Hematopoietic multipotent progenitor cell treated with erythropoietin and hydrocortisone succinate and interleukin-3 and kit ligand, for 6 days (in vitro differentiated cells): ENCODE data around the gene ELOVL6.
"Not testable (repeated sequence)": the region's sequence is repeated elsewhere in the genome, so short reads cannot be mapped to it uniquely, and the experiment has no call there.

Experiments used
- DNase-seq: peaks from one replicate; pipeline ENCODE4 v3.0.0-alpha.2; 2015

The ELOVL6 gene, protein sequence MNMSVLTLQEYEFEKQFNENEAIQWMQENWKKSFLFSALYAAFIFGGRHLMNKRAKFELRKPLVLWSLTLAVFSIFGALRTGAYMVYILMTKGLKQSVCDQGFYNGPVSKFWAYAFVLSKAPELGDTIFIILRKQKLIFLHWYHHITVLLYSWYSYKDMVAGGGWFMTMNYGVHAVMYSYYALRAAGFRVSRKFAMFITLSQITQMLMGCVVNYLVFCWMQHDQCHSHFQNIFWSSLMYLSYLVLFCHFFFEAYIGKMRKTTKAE

DNA sequence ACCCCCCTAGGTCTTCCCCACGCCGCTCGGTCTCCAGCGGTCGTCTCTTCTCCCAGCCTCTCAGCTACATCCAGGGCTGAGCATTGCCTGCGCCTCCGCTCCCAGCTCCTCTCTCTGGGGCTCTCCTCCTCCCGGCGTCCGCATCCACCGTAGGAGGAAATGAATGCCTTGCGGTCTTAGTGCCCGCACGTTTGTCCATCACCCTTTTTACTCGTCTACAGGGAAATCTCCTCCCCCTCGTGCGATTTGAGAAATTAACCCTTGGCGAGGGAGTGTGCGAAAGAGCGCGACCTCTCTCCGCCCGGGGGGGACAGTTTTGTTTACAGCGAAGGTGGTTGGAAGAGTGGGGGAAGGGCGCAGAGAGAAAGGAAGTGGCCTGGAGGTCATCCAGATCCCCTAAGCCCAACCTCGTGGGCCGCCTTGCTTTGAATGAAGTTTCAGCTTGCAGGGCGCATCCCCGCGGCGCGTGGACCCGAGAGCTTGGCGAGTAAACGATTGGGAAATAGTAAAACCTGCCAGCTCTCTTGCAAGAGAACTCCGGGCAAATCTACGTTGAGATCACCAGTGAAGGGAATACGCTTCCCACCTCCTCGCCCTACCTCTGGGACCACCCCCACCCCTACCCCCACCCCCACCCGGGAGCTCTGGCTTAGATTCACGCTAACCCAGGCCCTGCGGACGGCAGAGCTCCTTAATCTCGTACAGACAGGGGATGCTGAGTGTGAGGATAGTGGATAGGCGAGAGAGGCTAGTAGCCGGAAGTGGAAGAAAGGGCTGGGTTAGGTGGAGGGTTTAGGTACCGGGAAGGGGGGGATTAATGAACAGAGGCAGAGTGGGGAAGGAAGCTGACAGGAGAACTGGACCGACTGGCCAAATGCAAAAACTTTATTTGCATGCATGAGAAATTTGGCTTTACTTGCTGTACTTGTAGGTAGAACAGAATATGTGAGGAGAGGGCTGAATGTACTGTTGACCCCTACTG, at the start of gene ELOVL6:
TSS of gene ELOVL6 (minus strand) at position 181 of the 982 bp plus-strand sequence. CDS start 280 bp downstream, outside the sequence.
- DNase-seq = peak; percentile 93

DNA sequence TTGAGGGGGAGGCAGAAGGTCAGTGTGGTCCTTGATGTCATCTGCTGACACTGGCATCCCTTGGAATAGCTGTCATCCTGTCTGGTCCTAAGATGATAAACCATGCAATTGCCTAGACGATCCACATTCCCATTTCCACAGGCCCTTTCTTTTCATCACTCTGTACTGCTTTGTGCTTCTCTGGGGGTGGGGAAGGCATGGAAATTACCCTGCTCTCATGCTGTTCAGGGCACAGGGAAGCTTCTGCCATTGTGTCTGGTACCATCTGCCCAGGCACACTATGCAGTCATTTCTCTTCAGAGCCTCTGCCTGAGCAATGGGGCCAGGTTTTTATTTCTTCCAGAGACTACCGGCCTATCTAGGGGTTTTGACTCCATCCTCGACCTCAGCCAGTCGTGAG, 49.7 kb upstream of the ELOVL6 start:
- no peak for DNase-seq

DNA sequence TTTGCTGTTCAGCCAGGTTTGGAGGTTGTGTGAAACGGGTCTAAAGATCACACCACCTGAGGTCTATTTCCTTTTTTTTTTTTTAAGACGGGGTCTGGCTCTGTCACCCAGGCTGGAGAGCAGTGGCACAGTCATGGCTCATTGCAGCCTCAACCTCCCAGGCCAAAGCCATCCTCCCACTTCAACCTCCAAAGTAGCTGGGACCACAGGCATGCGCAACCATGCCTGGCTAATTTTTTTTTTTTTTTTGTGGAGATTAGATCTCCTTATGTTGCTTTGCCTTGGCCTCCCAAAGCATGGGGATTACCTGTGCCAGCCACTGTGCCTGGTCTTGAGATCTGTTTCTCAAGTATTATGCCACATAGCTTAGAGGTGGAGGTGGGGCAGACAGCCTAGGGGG, 49.2 kb upstream of the ELOVL6 start:
- no peak for DNase-seq

DNA sequence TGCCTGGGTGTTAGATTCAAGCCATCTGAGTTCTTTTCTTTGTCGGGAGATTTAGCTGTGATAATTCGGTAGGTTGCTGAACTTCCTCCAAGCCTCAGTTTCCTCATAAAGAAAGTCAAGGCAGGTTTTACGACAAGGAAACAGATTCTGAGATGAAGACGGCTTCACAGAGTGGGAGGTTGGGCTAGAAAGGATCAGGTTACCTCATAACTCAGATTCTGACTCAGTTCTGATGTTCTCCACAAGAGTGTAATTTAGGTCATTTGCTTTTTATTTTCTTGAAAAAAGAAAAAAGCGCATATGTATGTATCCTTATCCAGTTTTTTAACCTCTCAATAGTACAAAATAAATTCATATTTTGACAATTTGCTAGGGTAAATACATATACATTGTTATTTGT, 47.2 kb upstream of the ELOVL6 start:
- DNase-seq = no peak

DNA sequence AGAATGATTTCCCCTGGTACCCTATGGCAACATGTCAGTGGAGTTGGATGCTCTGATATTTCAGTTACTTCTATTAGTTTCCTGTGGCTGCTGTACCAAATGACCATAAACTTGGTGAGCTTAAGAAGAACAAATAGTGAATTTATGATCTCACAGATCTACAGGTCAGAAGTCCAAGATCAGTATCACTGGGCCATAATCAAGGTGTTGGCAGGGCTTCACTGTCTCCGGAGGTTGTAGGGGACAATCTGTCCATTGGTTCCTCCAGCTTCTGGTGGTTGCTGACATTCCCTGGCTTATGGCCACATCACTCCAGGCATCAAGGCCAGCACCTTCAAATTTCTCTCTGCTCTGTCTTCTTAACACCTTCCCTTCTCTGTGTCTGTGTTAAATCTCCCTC, 37.9 kb upstream of the ELOVL6 start:
- DNase-seq = no peak

DNA sequence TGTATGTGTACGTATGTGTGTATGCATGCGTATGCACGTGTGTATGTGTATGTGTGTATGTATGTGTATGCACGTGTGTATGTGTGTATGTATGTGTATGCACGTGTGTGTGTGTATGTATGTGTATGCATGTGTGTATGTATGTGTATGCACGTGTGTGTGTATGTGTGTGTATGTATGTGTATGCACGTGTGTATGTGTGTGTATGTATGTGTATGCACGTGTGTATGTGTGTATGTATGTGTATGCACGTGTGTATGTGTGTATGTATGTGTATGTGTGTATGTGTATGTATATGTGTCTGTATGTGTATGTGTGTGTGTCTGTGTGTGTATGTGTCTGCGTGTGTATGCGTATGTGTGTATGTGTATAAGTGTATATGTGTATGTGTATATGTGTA, 35.2 kb upstream of the ELOVL6 start:
- DNase-seq = not testable (repeated sequence)

DNA sequence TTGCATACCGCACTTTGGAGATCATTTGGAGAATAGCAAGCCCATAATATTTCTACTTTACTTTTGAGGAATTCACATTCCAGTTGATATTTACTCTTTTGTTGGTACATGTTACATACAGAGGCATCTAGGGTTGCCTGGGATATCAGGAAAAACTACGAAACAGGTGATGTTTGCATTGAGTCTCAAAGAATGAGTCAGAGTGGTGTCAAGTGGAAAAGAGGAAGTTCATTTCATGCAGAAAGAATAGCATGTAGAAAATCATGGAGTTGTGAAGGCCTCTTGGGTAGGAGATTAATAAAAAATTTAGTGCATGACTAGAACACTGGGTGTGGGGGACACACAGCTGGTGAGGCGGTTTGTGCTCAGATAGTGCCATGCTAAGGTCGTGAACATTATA, 33.5 kb upstream of the ELOVL6 start:
- DNase-seq = no peak

DNA sequence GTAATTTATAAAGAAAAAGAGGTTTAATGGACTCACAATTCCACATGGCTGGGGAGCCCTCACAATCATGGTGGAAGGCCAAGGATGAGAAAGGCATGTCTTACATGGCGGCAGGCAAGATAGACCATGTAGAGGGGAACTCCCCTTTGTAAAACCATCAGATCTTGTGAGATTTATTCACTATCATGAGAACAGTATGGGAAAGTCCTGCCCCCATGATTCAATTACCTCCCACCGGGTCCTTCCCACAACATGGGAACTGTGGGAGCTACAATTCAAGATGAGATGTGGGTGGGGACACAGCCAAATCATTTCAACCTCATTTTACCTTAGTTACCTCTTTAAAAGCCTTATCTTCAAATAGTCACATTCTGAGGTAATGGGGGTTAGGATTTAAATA, 30.9 kb upstream of the ELOVL6 start:
- DNase-seq = no peak

DNA sequence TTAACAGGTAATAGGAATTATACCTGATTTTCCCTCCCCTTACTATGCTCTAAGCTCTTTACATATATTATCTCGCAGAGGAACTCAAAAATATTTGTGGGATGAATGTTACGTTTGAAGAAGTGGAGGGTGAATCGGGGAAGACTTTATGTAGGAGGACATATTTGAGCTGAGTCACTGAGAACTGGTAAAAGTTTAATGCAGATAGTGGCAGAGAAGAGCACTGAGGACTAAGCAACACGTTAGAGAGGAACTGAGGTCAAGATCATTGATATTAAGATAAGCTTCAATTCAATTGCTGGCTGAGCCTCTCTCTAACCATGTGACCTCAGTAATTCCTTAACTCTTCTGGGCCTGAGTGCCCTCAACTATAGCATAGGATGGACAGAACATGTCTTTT, 26.4 kb upstream of the ELOVL6 start:
- peak; percentile 83 for DNase-seq

DNA sequence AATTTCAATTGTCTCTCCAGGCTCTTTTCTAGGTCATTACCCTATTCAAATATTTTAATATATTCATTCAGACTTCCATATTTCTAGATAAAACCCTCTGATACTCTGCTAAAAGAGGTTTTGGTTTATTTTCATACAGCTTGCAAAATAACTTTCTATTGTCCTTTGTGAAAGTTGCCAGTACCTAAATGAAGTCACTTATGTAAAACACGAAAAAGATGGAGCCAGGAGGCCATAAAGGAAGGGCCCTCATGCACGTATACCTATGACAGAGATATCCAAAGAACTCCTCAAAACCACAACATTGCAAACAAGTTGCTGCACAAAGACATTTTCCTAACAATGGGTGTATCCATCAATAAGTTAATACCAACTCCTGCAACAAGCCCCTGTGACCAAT, 25.7 kb upstream of the ELOVL6 start:
- DNase-seq = no peak

DNA sequence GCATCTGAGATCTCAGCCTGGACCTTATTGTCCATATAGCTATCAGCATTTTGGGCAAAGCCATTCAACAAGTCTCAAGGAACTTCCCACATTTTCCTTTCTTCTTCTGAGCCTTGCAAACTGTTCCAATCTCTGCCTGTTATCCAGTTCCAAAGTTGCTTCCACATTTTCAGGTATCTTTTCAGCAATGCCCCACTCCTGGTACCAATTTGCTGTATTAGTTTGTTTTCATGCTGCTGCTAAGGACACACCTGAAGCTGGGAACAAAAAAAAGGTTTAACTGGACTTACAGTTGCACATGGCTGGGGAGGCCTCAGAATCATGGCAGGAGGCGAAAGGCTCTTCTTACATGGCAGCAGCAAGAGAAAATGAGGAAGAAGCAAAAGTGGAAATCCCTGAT, 20.5 kb upstream of the ELOVL6 start:
- DNase-seq = not testable (repeated sequence)

DNA sequence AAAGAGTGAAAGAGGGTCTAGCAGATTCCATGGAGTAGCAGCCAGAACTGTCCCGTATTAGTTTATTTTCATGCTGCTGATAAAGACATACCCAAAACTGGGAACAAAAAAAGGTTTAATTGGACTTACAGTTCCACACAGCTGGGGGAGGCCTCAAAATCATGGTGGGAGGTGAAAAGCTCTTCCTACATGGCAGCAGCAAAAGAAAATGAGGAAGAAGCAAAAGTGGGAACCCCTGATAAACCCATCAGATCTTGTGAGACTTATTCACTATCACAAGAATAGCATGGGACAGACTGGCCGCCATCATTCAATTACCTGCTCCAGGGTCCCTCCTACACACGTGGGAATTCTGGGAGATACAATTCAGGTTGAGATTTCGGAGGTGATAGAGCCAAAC, 18.8 kb upstream of the ELOVL6 start:
- not testable (repeated sequence) for DNase-seq

DNA sequence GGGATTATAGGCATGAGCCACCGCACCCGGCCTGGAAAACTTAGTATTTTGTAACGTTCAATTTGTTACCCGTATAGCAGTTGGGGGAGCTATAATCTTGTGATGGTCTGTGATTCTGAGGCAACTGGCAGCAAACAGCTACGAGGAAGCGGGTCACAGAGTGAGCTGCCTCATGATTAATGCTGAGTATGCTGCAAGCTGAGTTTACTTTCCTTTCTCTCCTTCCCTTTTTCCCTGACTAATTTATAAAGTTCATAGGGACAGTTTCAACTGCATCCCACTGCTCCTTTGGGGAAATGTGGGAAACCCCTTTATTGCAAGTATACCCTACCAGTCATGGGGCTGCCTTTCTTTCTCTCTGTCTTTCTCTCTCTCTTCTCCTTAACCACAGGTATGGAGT, 17.7 kb upstream of the ELOVL6 start:
- DNase-seq = no peak

DNA sequence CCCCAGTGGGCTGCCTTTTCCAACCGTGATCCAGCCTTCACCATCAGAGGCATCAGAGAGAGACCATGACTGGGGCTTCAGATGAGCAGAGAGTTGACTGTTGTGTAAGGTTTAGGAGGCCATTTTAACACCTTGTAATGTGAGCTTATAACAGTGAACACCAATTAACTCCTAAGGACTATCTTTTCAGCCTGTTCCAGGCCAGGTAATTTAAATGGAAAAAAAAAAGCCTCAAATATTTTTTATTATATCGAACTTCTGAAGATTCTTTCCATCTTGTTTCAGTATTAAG, 13.3 kb upstream of the ELOVL6 start:
- DNase-seq = no peak

DNA sequence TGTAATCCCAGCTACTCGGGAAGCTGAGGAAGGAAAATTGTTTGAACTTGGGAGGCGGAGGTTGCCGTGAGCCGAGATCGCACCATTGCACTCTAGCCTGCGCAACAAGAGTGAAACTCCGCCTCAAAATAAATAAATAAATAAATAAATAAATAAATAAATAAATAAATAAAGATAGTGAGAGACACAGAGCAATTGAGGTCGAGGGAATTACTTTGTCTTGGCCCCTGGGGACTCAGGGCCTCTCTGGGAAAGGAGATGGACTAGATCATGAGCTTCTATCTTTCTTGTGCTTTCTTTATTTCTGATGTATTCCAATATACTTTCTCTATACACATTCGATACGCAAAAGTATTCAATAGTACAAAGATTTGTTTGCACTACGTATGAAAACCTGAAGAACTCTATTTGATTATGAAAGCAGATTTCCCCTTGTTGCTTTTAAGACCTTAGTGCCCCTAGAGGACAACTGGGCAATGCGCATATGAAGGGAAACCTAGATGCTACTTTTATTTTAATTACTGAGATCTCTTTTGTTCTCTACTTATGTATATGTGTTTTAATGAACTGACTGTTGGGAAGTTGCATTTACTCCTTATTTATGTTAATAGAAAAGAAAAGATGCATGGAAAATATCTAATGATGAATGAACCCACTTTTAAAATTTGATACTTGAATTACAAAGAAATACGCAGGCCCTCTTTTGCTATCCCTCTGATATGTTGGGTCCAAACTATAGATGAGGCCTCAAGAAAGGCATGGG, 12.8 kb upstream of the ELOVL6 start:
- peak; percentile 86 for DNase-seq

DNA sequence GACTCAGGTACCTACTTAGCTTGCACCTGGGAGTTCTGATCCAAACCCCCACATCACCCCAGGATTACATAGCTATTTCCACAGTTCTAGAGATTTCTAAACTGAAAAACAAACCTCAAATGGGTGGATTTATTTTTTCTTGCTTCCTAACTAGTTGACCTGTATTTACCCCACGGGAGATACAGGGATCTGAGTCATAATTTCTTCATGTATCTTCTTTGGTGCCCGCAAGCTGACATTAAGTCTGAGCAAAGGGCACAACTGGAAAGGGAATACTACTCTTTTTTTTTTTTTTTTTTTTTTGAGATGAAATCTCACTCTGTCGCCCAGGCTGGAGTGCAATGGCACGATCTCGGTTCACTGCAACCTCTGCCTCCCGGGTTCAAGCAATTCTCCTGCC, 10.0 kb upstream of the ELOVL6 start:
- no peak for DNase-seq

DNA sequence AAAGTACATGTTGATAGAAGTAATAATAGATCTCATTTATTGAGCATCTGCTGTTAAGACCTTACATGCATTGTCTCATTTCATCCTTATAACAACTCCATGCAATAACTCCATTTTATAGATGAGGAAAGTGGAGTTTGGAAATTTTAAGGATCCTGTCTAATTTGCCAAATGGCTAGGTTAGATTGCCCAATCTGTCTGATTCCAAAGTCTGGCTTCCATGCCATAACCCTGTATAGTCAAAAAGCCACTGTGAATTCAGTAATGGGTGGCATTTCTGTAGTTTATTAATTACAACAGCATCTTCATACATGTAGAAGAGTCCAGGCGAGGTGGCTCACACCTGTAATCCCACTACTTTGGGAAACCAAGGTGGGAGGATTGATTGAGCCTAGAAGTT, 8.8 kb upstream of the ELOVL6 start:
- no peak for DNase-seq

DNA sequence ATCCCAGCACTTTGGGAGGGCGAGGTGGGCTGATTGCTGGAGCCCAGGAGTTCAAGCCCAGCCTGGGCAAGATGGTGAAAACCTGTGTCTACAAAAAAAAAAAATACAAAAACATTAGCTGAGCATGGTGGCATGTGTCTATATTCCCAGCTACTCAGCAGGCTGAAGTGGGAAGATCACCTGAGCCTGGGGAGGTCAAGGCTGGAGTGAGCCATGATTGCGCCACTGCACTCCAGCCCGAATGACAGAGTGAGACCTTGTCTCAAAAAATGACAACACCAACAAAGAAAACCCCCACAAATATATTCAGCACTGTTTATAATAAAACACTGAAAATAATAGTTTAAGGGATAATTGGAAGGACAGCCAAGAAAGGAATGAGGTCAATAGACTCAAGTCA, 3.6 kb upstream of the ELOVL6 start:
- no peak for DNase-seq

DNA sequence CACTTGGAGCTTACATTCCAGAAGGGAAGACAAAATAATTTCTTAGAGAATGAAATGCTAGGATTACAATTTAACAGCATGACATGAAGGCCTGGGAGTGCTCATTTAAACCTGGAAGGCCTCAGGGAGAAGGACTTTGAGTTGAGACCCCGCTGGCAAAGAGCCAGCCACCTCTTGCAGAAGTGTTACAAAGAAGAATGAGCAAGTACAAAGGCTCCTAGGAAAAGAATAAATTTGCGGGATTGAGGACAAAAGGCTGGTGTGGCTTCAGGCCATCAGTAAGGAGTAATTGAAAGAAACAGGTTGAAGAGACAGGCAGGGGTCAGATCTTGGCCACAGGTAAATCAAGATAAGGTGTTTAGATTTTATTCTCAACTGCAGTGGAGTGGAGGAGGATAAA, 3.1 kb upstream of the ELOVL6 start:
- DNase-seq = no peak

DNA sequence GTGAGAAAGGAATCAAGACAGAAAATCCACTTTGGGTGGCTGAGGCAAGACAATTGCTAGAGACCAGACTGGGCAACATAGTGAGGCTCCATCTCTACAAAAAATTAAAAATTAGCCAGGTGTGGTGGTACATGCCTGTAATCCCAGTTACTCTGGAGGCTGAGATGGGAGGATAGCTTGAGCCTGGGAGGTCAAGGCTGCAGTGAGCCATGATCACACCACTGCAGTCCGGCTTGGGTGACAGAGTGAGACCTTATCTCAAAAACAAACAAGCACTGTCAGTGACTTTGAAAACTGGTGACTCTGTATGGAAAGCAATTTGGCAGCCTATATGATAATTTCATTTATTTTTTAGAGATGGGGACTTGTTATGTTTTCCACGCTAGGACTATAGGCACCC, 2.3 kb upstream of the ELOVL6 start:
- no peak for DNase-seq

DNA sequence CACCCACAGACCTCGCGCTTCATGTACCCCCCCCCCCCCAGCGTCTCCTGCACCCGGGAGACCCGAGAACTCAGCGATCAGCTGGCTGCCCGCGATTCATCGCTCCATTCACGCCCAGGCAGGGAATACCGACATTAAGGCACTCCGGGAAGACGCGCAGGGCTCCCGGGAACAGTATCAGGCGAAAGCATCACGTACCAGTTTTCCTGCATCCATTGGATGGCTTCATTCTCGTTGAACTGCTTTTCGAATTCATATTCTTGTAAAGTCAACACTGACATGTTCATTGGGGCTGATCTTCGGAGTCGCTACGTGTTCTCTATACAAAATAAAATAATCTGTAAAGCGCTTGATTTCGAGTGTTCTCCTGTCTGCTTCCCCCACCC, 373 bp downstream of the ELOVL6 start:
- no peak for DNase-seq

DNA sequence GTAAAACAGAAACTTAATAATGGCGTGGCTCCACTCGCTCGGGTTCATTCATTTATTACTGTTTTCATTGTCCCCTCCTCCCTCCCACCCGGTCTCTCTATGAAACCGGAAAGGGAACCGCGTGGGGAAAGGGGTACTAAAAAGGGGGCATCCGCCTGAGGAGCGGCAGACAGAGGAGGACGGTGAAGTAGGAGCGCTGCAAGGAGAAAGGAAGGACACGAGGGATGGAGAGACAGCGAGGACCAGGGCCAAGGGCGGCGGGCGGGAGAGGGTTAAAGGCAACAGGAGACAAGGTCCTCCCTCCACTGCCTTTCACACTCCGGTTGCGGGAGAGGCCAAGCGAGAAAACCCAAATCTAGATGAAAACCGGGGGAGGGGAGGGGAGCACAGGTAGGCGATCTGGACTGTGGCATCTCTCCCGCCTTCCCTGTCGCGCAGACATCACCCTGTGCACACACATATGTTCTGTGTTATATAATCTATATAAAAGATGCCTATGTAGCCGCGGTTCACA, 829 bp downstream of the ELOVL6 start:
- DNase-seq = peak; percentile 76

DNA sequence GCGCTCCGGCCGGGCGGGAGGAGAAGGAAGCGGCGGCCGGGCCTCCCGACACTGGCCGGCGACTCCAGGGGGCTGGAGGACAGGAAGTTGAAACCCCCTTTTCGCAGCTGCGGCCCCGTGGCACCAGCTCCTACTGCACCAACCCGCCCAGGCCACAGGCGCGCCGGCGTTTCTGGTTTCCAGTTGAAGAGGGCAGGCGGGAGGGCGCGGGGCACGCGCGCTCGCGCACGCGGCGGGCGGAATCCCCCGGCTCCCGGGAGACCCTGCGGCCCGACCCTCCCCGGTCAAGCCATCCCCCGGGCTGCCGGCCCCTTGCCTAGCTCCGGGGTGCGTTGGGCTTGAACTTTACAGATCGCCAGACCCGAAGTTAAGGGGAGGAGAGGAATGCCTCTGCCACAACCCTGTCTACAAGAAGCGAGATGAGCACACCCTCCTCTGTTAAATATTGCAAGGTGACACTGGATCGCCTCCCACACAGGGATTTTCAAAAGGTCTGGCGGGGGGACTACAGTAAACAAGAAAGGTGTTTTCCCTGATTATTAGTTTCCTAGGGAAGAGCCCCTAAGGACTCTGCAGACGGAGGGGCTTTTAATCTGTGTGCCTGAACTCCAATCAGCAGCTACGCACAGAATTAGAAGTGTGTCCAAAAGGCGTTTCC, 1.4 kb downstream of the ELOVL6 start:
- DNase-seq = peak; percentile 71
